Mucosa of descending colon (tissue), 3 donors: Measurements from ENCODE around the gene PRR7. TPM values are rescaled to one million over a fixed set of nuclear protein-coding genes. Genes with fewer than 3 reads are reported as not detected.

Experiments used
- ATAC-seq: fragments of 200-7000 bp; cut with Tn5 transposase; one replicate; pipeline ENCODE4 v1.9.1; 2020; ENCODE audit warnings: mild to moderate bottlenecking, moderate library complexity
- DNase-seq, 3 donors: peaks; one replicate each; pipeline ENCODE4 v3.0.0-alpha.2; 2020
- H3K36me3 ChIP-seq: fragments of 200-600 bp; one replicate; pipeline ENCODE4 v1.8.0; 2021; ENCODE audit warnings: low read depth, mild to moderate bottlenecking
- H3K4me1 ChIP-seq: fragments of 200-600 bp; one replicate; pipeline ENCODE4 v1.8.0; 2021; ENCODE audit warnings: low read depth, mild to moderate bottlenecking
- H3K4me3 ChIP-seq: fragments of 200-600 bp; one replicate; pipeline ENCODE4 v1.8.0; 2021; ENCODE audit warnings: mild to moderate bottlenecking
- H3K9me3 ChIP-seq: fragments of 200-600 bp; one replicate; pipeline ENCODE4 v1.8.0; 2021; ENCODE audit warnings: mild to moderate bottlenecking
- intact Hi-C, 2 donors: fragments of 100-400 bp; cut with DNase I in 1 of 2; cut with micrococcal nuclease in 1 of 2; formaldehyde crosslinking; loops; one replicate each; pipeline versions ENCODE4 v1.11.0 to v1.11.1; 2022; cut with DNase I, micrococcal nuclease
- total RNA-seq, 3 donors: library from RNA; stranded (reverse); fragmentation: NEBNext Ultra II Directional in 2 of 3; extraction: Animal tissue kit (Norgen Biotek cat#: 25700) in 2 of 3; gene quantifications; one replicate each; pipeline versions ENCODE4 v1.2.1 to v1.2.4, GENCODE V29; 2021 to 2023
- TF ChIP-seq, protein P1 (sequence below): fragments of 200-600 bp; IDR thresholded peaks from one replicate; pipeline ENCODE4 v1.8.0; 2022; ENCODE audit warnings: antibody characterized with exemption, mild to moderate bottlenecking
- donor health status: DM: no; HTN: no; CAD: no; lungs with moderate emphysema.
- donor health status: DM: no; HTN: no; CAD: no.
- donor health status: DM: no; HTN: yes; CAD: no.

The PRR7 gene
- total RNA-seq, 3 donors from 2014 or later: 1.1 to 1.2 (median 1.2) TPM

- DNase-seq (peak in 1 of 3 donors; percentile 57), ATAC-seq (no peak)
- TF ChIP-seq, protein P1, sequence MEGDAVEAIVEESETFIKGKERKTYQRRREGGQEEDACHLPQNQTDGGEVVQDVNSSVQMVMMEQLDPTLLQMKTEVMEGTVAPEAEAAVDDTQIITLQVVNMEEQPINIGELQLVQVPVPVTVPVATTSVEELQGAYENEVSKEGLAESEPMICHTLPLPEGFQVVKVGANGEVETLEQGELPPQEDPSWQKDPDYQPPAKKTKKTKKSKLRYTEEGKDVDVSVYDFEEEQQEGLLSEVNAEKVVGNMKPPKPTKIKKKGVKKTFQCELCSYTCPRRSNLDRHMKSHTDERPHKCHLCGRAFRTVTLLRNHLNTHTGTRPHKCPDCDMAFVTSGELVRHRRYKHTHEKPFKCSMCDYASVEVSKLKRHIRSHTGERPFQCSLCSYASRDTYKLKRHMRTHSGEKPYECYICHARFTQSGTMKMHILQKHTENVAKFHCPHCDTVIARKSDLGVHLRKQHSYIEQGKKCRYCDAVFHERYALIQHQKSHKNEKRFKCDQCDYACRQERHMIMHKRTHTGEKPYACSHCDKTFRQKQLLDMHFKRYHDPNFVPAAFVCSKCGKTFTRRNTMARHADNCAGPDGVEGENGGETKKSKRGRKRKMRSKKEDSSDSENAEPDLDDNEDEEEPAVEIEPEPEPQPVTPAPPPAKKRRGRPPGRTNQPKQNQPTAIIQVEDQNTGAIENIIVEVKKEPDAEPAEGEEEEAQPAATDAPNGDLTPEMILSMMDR: no peak
- intact Hi-C loops: loop anchor here (5.0 kb wide), 1 partner anchor 61 kb away; no protein-coding TSS in a partner anchor
- no peak overlapping the region for H3K4me3 ChIP-seq
- no peaks in the 10 kb centered on the region for H3K36me3 ChIP-seq
- peaks cover 14% of the 10 kb centered on the region for H3K4me1 ChIP-seq
- H3K9me3 ChIP-seq: no peaks in the 10 kb centered on the region
Measured at GRCh38 chr5:177452688-177453638, 6.3 kb downstream of the PRR7 start.

DNA sequence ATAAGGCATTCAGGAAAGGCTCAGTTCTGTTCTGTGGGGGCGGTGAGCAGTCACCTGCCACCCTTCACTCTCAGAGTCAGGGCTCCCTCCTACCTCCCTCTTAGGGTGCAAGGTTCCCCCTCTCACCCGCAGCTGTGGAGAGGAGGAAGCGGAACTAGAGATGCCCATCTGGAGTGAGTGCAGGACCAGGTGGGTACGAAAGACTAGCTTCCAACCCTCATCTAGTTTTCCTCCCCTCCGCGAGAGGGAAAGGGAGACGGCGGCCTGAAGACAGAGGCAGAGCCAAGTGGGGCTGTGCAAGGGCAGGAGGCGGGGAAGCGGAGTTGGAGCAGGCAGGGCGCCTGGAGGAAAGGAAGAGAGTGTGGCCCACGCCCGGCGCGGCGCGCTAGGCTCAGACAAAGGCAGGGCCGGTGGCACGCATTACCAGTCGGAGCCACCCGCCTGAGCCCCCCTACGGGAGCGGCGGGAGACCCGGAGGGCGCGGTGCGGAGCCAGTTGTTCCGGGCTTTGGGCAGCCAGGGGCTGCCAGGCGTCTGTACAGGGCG is 7.3 kb downstream of the PRR7 start:
- Histone ChIP-seq H3K9me3 (no peaks in the 10 kb centered on the region), H3K4me1 (peaks cover 13% of the 10 kb centered on the region), H3K36me3 (no peaks in the 10 kb centered on the region), H3K4me3 (no peak overlapping the region)
- ATAC-seq: no peak
- intact Hi-C loops: loop anchor here (5.0 kb wide), 1 partner anchor 62 kb away; no protein-coding TSS in a partner anchor
- TF ChIP-seq, protein P1: no peak
- no peak for DNase-seq

DNA sequence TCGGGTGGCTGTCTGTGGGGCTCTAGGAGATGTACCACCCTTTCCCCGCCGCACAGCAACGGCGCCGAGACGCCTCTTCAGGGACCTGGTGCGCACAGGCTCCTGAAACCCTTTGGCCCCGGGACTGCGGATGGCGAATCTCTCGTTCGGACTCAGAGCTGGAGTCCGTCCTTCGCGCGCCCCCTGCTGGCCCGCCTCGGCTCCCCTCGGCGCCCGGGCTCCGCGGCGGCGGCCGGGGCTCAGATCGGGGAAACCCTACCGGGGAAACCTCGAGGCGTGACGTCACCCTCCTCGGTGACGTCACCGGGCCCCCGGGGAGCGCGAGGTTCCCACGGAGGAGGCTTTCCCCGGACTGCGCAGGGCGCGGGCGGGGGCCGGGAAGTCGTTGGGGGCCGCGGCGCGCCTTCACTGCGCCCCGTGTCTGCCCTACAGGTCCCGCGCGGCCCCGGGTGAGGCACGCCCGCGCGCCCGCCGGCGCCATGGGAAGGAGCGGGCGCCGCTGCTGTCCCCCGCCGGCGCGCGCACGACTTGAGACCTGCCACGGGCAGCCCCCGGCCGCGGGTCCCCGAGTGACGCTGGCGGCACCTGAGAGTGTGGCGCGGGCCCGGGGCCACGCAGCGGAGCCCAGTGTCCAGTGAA is 7.9 kb downstream of the PRR7 start:
- peak; percentile 76 for ATAC-seq
- peaks cover 13% of the 10 kb centered on the region for H3K4me1 ChIP-seq
- TF ChIP-seq, protein P1: peak; percentile 90
- H3K36me3 ChIP-seq: no peaks in the 10 kb centered on the region
- intact Hi-C loops: loop anchor here (5.0 kb wide), 1 partner anchor 62 kb away; no protein-coding TSS in a partner anchor
- H3K4me3 ChIP-seq: peak overlapping the region; percentile 36
- H3K9me3 ChIP-seq: no peaks in the 10 kb centered on the region
- DNase-seq: peak; percentile 94 to 98 (median 97)

DNA sequence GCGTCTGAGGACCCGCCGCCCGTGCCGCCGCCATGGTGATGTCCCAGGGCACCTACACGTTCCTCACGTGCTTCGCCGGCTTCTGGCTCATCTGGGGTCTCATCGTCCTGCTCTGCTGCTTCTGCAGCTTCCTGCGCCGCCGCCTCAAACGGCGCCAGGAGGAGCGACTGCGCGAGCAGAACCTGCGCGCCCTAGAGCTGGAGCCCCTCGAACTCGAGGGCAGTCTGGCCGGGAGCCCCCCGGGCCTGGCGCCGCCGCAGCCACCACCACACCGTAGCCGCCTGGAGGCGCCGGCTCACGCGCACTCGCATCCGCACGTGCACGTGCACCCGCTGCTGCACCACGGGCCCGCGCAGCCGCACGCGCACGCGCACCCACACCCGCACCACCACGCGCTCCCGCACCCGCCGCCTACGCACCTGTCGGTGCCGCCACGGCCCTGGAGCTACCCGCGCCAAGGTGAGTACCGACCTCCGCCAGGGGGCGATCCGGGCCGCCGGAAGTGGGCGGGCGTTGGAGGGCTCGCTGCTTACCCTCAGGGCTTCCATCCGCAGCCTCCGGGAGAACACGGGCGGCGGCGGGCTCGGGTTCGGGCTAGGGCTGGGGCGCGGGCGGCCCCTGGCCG is 8.5 kb downstream of the PRR7 start:
- TF ChIP-seq, protein P1: peak; percentile 75
- Histone ChIP-seq H3K36me3 (no peaks in the 10 kb centered on the region), H3K4me1 (peaks cover 13% of the 10 kb centered on the region), H3K4me3 (peak overlapping the region; percentile 36), H3K9me3 (no peaks in the 10 kb centered on the region)
- peak; percentile 71 for ATAC-seq
- intact Hi-C loops: no loop called here
- DNase-seq: peak; percentile 89 to 95 (median 94)
